Putamen (tissue), 1 donor: ENCODE data around the gene PXDC1.
"Not testable (repeated sequence)": the region's sequence is repeated elsewhere in the genome, so short reads cannot be mapped to it uniquely, and the experiment has no call there.

Experiments used
- DNase-seq: peaks from one replicate; pipeline ENCODE4 v3.0.0-alpha.2; 2016; ENCODE audit warnings: low spot score

Gene PXDC1

GRCh38 chr6:3708540-3708939, 43.0 kb downstream of the PXDC1 start:
- no peak for DNase-seq

GRCh38 chr6:3707751-3708412, 43.6 kb downstream of the PXDC1 start:
- no peak for DNase-seq

GRCh38 chr6:3707024-3707423, 44.5 kb downstream of the PXDC1 start:
- DNase-seq = no peak

- no peak for DNase-seq
Measured at GRCh38 chr6:3706547-3706946, 45.0 kb downstream of the PXDC1 start.

GRCh38 chr6:3701631-3702030, 49.9 kb downstream of the PXDC1 start:
- DNase-seq = no peak

GRCh38 chr6:3699231-3699630, 52.3 kb downstream of the PXDC1 start:
- no peak for DNase-seq

- no peak for DNase-seq
Measured at GRCh38 chr6:3698021-3698420, 53.5 kb downstream of the PXDC1 start.

GRCh38 chr6:3697609-3698008, 53.9 kb downstream of the PXDC1 start:
- DNase-seq = peak; percentile 55

GRCh38 chr6:3696525-3697088, 54.9 kb downstream of the PXDC1 start:
- no peak for DNase-seq

GRCh38 chr6:3695065-3695817, 56.3 kb downstream of the PXDC1 start:
- DNase-seq = no peak

GRCh38 chr6:3693831-3694230, 57.7 kb downstream of the PXDC1 start:
- no peak for DNase-seq

GRCh38 chr6:3690506-3690905, 61.0 kb downstream of the PXDC1 start:
- DNase-seq = no peak

GRCh38 chr6:3687847-3688246, 63.7 kb downstream of the PXDC1 start:
- DNase-seq = peak; percentile 31

- no peak for DNase-seq
Measured at GRCh38 chr6:3683331-3683730, 68.2 kb downstream of the PXDC1 start.

- DNase-seq = no peak
Measured at GRCh38 chr6:3678946-3679345, 72.6 kb downstream of the PXDC1 start.

- DNase-seq = not testable (repeated sequence)
Measured at GRCh38 chr6:3677751-3678150, 73.8 kb downstream of the PXDC1 start.

- DNase-seq = not testable (repeated sequence)
Measured at GRCh38 chr6:3677351-3677750, 74.2 kb downstream of the PXDC1 start.
